Endometrial microvascular endothelial cells (primary cell): Measurements from ENCODE around the gene ZNF334. TPM values are rescaled to one million over a fixed set of nuclear protein-coding genes. Genes with fewer than 3 reads are reported as not detected.

Source experiments
- in situ Hi-C: cut with HindIII; loops from 2 replicates; pipeline ENCODE4 v1.10.0; 2017; ENCODE audit warnings: low sequenced_read_pairs, low pct_unique_long_range_greater_than_20kb; ENCODE audit errors: inconsistent ontology term
- total RNA-seq: library from RNA; depleted of rRNA; stranded (reverse); fragments of >200 nt; gene quantifications from one replicate; pipeline ENCODE4 v1.2.3, GENCODE V29; 2015; ENCODE audit errors: inconsistent ontology term

Gene ZNF334
- total RNA-seq, 1 donor from 2014 or later = 0.19 TPM

DNA sequence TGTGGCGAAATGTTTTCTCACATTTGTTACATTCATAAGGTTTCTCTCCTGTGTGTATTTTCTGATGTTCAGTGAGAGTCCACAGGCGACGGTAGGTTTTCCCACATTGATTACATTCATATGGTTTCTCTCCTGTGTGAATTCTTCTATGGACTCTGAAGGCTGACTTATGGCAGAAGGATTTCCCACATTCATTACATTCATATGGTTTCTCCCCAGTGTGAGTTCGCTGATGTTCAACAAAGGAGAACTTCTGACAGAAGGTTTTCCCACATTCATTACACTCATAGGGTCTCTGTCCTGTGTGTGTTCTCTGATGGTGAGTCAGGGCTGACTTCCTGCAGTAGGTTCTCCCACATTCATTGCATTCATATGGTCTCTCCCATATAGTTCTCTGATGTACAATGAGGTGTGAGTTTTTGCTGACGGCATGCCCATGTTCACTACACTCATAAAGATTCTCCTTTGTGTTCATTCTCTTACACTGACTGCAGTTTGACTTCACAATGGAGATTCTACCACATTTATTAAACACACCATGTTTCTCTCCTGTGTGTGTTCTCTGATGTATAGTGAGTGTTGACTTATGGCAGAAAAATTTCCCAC lies 11.9 kb downstream of the ZNF334 start:
- in situ Hi-C loops = no loop called here

DNA sequence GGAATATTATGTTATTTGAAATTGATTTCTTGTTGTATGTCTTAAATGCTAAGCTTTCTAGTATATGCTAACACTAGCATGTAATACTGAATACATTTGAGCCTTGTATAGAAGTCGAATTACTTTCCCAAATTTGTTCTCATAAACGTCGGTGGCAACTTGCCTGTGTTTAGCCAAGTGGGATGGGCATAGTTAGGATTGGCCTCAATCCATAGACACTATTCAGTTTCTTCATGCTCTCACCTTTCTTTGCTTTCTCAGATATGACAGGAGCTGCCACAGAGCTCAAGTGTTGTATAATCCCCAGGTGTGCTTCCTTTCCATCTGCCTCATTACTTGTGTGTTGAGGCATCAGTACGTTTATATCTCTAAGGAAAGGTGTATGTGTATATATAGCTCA lies 19.3 kb downstream of the ZNF334 start:
- in situ Hi-C loops = no loop called here

DNA sequence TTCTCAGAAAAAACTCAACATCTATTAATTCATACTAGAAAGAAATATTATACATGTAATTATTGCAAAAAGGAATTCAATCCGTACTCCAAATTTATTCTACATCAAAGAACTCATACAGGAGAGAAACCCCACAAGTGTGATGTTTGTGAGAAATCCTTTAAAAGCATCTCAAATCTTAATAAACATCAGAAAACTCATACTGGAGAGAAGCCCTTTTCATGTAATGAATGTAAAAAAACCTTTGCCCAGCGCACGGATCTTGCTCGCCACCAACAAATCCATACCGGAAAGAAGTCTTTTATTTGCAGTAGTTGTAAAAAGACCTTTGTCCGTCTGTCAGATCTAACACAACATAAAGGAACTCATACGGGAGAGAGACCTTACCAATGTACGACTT lies 22.0 kb downstream of the ZNF334 start:
- in situ Hi-C loops = no loop called here

DNA sequence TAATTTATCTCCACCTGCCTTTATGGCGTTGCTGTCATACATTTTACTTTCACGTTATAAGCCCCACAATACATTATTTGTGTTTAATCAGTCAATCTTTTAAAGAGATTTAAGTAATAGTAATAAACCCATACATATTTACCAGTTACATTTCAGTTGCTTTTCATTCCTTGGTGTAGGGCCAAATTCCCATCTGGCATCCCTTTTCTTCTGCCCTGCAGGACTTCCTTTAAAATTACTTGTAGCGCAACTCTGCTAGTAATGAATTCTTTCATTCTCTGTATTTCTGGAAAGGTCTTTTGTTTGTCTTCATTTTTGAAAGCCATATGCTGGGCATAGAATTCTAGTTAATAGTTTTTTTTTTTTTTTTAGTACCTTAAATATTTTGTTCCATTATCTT lies 24.9 kb downstream of the ZNF334 start:
- in situ Hi-C loops = no loop called here

DNA sequence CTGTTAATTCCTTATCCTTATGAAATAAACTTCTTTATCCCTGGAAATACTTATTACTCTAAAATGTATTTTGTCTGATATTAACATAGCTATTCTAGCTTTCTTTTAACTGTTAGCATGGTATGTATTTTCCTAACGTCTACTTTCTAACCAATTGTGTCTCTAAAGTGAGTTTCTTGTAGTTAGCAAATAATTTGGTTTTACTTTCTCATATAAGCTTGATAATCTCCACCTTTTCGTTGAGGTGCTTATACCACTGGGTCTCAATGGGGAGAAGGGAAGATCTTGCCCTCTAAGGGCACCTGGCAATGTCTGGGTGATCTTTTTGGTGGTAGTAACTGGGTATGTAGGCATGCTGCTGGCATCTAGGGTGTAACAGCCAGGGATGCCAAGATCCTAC lies 25.7 kb downstream of the ZNF334 start:
- in situ Hi-C loops = no loop called here

DNA sequence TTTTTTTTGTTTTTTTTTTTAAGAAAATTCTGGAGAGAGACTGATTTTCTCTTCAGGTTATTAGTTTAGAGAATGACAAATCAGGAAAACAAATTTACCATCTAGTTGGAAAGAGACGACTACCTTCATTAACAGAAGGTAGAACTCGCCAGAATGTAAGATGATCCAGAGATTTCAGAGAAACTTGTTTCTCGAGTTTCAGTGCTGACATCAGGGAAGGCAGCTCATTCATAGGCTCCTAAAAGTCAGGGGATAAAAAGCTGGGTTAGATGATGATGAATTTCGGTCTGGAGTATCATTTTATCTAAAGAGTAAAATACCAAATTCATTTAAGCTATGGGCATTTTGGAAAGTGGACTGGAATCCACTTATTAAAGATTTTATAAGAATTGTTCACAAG lies 27.9 kb downstream of the ZNF334 start:
- in situ Hi-C loops = no loop called here

DNA sequence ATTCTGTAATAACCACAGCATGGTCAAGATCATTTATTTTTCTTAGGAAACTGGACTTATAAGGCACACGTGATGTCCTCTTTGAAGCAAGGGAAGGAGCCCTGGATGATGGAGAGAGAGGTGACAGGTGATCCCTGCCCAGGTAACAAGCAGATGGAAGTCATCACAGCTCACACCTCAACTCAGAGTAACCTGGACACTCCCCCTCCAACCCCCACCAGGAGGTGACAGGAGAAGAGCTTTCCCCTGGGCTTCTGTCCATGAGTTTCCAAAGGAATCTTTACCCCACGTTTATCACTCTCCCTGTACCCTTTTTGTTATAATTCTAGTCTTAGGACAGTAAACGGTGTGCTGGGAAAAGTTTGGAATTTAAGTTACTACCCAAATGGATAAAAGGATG lies 28.4 kb downstream of the ZNF334 start:
- in situ Hi-C loops = no loop called here

DNA sequence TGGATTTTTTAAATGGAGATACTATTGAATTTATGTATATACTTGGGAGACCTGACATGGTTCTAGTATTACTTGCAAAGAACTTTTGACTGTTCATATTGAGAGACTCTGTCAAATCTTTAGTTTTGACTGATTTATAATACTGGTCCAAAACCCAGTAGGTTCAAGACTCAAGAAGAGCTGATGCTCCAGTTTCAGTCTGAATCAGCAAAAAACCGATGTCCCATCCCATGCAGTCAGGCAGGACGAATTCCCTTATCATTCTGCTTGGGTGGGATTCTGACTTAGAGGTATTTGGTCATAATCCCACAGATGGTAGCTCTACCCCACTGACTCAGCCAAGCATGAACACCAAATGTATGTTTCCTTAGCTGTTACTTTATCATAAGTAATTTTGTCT lies 29.5 kb downstream of the ZNF334 start:
- in situ Hi-C loops = no loop called here

DNA sequence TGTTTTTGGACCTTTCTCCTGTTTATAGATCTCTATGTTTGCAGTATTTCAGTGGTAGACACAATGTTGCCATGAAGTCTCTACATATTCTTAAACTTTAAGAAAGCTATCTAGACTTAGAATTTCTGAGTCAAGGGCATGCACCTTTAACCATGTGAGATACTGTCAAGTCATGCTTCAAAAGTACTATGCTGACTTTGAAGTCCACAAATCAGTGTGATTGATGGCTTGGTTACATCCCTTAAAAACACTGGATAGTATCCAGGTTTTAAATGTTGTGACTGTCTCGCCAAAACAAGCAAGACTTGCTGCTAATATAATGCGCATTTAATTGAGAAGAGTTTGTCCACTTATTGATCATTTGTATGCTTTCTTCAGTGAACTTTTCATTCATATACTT lies 30.5 kb downstream of the ZNF334 start:
- in situ Hi-C loops = no loop called here

DNA sequence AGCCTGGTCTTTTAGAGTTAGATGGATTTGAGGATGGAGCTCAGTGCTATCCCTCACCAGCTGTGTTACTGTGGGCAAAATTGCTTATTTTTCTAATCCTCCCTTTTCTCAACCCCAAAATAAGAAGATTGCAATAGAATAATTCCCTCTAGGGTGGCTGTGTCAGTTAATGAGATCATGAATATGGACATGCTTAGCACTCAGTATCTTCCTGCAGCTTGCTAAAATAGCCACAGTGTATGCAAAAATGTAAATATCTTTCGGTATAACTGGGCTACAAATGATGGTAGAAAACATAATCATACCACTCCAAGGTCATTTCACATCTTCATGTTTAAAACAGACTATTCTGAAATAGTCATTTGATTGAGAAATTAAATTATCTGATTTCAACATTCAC lies 35.7 kb downstream of the ZNF334 start:
- in situ Hi-C loops = no loop called here

DNA sequence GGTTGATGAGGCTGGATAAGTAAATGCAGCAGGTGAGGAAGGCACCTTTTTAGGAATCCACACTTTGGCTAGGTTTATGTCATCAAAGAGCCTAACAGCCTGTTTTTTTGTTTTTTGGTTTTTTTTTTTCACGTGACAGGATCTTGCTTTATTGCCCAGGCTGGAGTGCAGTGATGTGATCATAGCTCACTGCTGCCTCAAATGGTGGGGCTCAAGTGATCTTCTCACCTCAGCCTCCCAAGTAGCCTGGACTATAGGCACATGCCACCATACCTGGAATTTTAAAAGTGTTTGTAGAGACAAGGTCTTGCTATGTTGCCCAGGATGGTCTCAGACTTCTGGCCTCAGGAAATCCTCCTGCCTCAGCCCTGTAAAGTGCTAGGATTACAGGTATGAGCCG lies 36.1 kb downstream of the ZNF334 start:
- in situ Hi-C loops = no loop called here

DNA sequence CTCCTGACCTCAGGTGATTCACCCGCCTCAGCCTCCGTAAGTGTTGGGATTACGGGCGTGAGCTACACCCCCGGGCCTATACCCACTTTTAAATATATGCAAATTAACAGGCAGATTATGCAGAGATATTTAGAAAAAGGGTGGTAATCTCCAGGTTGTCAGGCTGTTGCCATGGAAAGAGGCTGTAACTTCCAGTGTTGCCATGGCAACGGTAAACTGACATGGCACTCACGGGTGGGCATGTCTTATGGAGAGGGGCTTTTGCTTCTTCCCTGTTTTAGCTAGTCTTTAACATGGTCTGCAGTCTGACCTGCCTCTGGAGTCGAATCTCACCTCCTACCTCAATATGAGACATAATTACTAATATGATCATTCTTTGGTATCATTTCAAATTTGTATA lies 44.9 kb downstream of the ZNF334 start:
- in situ Hi-C loops = no loop called here

DNA sequence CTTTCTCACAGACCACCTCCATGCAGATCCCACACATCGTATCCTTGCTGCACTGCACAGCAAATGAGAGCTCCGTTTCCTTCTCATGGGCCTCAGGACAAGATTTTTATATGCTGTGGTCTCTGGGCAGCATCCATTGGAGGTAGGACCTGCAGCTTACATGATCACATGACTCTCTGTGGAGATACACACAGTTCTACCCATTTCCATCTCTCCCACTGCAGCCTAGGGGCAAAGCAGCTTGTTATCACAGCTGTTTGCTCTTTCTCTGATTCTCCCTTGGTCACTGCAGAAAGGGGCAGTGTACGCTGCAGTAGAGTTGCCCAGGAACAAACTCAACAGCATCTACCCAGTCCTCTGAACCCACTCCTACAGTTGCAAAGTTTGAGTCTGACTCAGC lies 48.9 kb downstream of the ZNF334 start:
- in situ Hi-C loops = no loop called here

DNA sequence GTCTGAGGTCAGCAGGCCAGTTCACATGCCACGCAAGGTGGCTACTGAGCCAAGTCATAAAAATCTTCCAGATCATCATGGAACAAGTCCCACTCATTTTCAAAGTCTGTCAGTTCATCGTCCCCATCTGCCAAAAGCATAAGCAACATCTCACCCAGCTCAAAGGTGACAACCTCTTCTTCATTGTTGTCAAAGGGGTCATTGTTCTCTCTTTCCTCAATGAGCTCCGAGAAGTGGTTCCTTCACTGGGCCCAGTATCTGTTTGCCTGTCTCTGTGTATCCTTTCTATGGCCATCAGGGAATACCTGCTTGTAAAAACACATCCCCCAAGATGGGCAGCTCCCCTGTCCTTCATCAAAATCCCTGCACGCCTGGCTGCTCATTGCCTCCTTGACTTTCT lies 49.5 kb downstream of the ZNF334 start:
- in situ Hi-C loops = no loop called here

DNA sequence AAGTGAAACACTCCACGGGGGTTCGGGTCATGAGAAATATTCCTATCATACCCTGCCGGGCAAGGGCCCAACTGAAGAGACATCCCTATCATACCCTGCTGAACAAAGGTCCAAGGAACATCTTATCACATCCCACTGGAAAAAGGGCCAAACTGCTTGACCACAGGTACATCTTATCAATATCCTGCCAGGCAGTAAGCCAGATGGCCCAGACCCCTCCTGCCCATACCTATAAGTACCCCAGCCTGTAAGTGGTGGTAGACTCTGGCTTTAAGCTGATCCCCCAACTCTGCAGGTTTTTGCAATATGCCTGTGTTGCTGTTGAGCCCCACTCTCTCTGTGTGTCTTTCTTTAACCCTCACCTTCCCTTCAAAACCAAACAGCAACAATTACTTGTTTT lies 51.6 kb downstream of the ZNF334 start:
- in situ Hi-C loops = no loop called here

DNA sequence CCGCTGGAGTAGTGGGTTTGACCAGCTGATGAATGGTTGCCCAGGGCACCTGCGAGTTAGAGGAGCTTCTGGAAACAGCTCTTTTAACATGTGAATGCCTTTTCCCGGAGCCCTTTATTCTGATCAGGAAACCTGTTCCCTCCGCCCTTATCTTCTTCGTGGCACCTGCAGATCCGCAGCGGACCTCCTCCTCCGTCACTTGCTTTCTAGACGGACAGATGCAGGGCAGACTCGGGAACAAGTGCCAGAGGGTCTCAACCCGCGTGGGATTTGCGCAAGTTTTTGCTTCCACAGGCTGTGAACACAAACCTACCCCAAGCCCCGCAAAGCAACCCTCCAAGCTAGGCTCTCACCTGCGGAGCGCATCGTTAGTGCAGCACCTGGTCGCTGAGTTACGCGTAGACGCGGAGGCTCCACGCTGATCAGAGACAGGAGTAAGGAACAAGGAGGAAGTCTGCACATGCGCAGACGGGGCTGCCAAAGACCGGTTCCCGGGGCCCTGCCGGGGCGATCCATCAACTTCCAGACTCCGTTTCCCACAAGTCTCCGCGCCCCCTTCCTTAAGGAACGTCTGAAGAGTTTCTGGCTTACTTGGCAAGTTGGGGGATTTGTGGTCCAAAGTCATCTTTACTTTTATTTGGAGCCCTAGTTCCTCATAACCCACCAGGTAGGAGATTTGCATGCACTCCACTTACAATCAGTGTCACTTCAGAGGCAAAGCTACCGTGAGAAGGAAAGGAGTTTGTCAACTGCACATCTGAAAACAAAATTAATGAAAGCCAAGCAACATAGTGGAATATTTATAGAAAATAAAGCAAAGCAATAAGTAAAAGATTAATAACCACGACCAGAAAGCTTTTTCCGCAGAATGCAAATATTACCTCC lies 54.3 kb downstream of the ZNF334 start:
- in situ Hi-C loops = no loop called here

DNA sequence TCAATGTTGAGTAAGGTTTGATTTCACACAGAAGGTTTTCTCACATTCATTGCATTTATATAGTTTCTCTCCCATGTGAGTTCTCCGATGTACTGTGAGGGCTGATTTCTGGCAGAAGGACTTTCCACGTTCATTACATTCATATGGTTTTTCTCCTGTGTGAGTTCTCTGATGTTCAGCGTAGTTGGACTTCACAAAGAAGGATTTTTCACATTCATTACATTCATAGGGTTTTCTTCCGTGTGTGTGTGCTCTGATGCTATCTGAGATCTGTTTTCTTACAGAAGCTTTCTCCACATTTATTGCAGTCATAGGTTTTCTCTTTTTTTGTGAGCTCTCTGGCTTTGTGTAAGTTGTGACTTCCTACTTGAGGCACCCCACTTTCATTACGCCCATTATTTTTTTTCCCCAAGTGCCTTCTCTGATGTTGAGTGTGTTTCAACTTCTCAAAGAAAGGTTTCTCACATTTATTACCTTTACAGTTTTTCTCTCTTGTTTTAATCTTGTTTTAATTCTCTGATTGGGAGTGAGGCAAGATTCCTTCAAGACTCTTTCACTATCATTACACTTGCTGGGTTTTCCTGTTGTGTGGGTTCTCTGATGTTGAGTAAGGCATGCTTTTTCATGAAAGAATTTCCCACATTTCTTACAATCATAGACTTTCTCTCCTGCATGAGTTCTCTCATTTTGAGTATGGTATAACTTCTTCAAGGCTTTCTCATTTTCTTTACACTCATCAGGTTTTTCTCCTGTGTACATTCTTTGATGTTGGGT lies 56.9 kb downstream of the ZNF334 start:
- in situ Hi-C loops = no loop called here

DNA sequence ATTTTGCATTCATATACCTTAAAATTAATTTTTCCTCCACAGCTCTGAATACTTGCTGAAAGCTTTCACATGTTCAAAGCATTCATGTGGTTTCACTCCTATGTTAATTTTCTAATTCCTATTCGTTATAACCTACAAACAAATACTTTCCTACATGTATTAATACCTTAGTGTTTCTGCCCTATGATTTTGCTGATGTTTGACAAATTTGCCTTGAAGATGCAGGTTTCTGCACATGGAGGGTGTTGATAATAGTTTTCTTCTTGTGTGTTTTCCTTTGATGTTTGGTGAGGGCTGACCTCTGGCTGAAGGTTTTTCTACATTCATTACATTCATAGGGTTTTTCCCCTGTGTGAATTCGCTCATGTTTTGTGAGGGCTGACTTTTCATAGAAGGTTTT lies 57.6 kb downstream of the ZNF334 start:
- in situ Hi-C loops = no loop called here
